Effector memory CD4-positive, alpha-beta T cell (primary cell): ENCODE data around the gene ABCA8.
"Not testable (repeated sequence)": the region's sequence is repeated elsewhere in the genome, so short reads cannot be mapped to it uniquely, and the experiment has no call there.

Source experiments
- DNase-seq, 3 donors: peaks; one replicate each; pipeline ENCODE4 v3.0.0-alpha.2; 2020
- H3K27ac ChIP-seq: 2 replicates; pipeline ENCODE4 v1.7.0; 2013; ENCODE audit warnings: mild to moderate bottlenecking, low read length, moderate library complexity; ENCODE audit not compliant: insufficient read depth, poor library complexity, severe bottlenecking
- H3K27me3 ChIP-seq: replicated peaks from 2 replicates; pipeline ENCODE4 v1.7.0; 2013; ENCODE audit warnings: mild to moderate bottlenecking, low read length; ENCODE audit not compliant: insufficient read depth, control insufficient read depth, poor library complexity, severe bottlenecking
- H3K36me3 ChIP-seq: 2 replicates; pipeline ENCODE4 v1.7.0; 2013; ENCODE audit warnings: mild to moderate bottlenecking, low read length, moderate library complexity; ENCODE audit not compliant: control insufficient read depth, insufficient read depth
- H3K4me1 ChIP-seq: 2 replicates; pipeline ENCODE4 v1.7.0; 2013; ENCODE audit warnings: low read length, mild to moderate bottlenecking; ENCODE audit not compliant: control insufficient read depth, insufficient read depth, poor library complexity, severe bottlenecking
- H3K4me3 ChIP-seq: 2 replicates; pipeline ENCODE4 v1.7.0; 2013; ENCODE audit warnings: low read length, low read depth, mild to moderate bottlenecking; ENCODE audit not compliant: insufficient read depth, poor library complexity, severe bottlenecking
- H3K9me3 ChIP-seq: 2 replicates; pipeline ENCODE4 v1.7.0; 2013; ENCODE audit warnings: mild to moderate bottlenecking, low read length, moderate library complexity; ENCODE audit not compliant: control insufficient read depth

Gene ABCA8

GRCh38 chr17:68832109-68832802 lies 122.9 kb downstream of the ABCA8 start:
- Histone ChIP-seq H3K36me3 (no peaks in the 10 kb centered on the region), H3K9me3 (no peaks in the 10 kb centered on the region), H3K27me3 (no peaks in the 10 kb centered on the region), H3K27ac (no peak overlapping the region), H3K4me3 (no peak overlapping the region), H3K4me1 (no peaks in the 10 kb centered on the region)
- no peak for DNase-seq

GRCh38 chr17:68831170-68831569 lies 124.0 kb downstream of the ABCA8 start:
- no peaks in the 10 kb centered on the region for H3K27me3 ChIP-seq
- no peaks in the 10 kb centered on the region for H3K36me3 ChIP-seq
- H3K27ac ChIP-seq, result no peak overlapping the region
- H3K4me3 ChIP-seq, result no peak overlapping the region
- no peaks in the 10 kb centered on the region for H3K9me3 ChIP-seq
- no peak for DNase-seq
- no peaks in the 10 kb centered on the region for H3K4me1 ChIP-seq

GRCh38 chr17:68830313-68830712 lies 124.9 kb downstream of the ABCA8 start:
- Histone ChIP-seq H3K4me3 (no peak overlapping the region), H3K27me3 (no peaks in the 10 kb centered on the region), H3K27ac (no peak overlapping the region), H3K4me1 (no peaks in the 10 kb centered on the region), H3K9me3 (no peaks in the 10 kb centered on the region), H3K36me3 (no peaks in the 10 kb centered on the region)
- no peak for DNase-seq

- no peaks in the 10 kb centered on the region for H3K4me1 ChIP-seq
- H3K36me3 ChIP-seq, result no peaks in the 10 kb centered on the region
- H3K27ac ChIP-seq, result no peak overlapping the region
Measured at GRCh38 chr17:68829211-68829610, 126.0 kb downstream of the ABCA8 start.

GRCh38 chr17:68824707-68825106 lies 130.5 kb downstream of the ABCA8 start:
- Histone ChIP-seq H3K27me3 (no peaks in the 10 kb centered on the region), H3K27ac (no peak overlapping the region), H3K4me1 (no peaks in the 10 kb centered on the region), H3K36me3 (no peaks in the 10 kb centered on the region), H3K9me3 (no peaks in the 10 kb centered on the region), H3K4me3 (no peak overlapping the region)
- DNase-seq, result no peak

More at GRCh38 chr17:68829211-68829610, 126.0 kb downstream of the ABCA8 start:
- no peaks in the 10 kb centered on the region for H3K9me3 ChIP-seq
- H3K27me3 ChIP-seq, result no peaks in the 10 kb centered on the region
- no peak overlapping the region for H3K4me3 ChIP-seq
- DNase-seq, result no peak

- H3K4me1 ChIP-seq, H3K27me3 ChIP-seq, DNase-seq, H3K36me3 ChIP-seq, H3K4me3 ChIP-seq, H3K9me3 ChIP-seq, H3K27ac ChIP-seq: not testable (repeated sequence)
Measured at GRCh38 chr17:68824185-68824584, 131.0 kb downstream of the ABCA8 start.

GRCh38 chr17:68822719-68823289 lies 132.4 kb downstream of the ABCA8 start:
- no peak for DNase-seq
- Histone ChIP-seq H3K36me3 (no peaks in the 10 kb centered on the region), H3K4me3 (no peak overlapping the region), H3K4me1 (no peaks in the 10 kb centered on the region), H3K9me3 (no peaks in the 10 kb centered on the region), H3K27me3 (no peaks in the 10 kb centered on the region), H3K27ac (no peak overlapping the region)

- H3K9me3 ChIP-seq, result no peaks in the 10 kb centered on the region
- no peaks in the 10 kb centered on the region for H3K27me3 ChIP-seq
- H3K27ac ChIP-seq, result no peak overlapping the region
- H3K4me1 ChIP-seq, result no peaks in the 10 kb centered on the region
- no peak for DNase-seq
- H3K36me3 ChIP-seq, result no peaks in the 10 kb centered on the region
- H3K4me3 ChIP-seq, result no peak overlapping the region
Measured at GRCh38 chr17:68821860-68822696, 133.1 kb downstream of the ABCA8 start.

- Histone ChIP-seq H3K36me3 (no peaks in the 10 kb centered on the region), H3K9me3 (no peaks in the 10 kb centered on the region), H3K4me3 (no peak overlapping the region), H3K4me1 (no peaks in the 10 kb centered on the region), H3K27me3 (no peaks in the 10 kb centered on the region), H3K27ac (no peak overlapping the region)
- no peak for DNase-seq
Measured at GRCh38 chr17:68820825-68821481, 134.2 kb downstream of the ABCA8 start.

- Histone ChIP-seq H3K27ac (no peak overlapping the region), H3K36me3 (no peaks in the 10 kb centered on the region), H3K4me3 (no peak overlapping the region), H3K9me3 (no peaks in the 10 kb centered on the region), H3K4me1 (no peaks in the 10 kb centered on the region), H3K27me3 (no peaks in the 10 kb centered on the region)
- DNase-seq, result no peak
Measured at GRCh38 chr17:68820476-68820824, 134.7 kb downstream of the ABCA8 start.
